Astrocyte (in vitro differentiated cells and primary cell): ENCODE results near the gene RRM1. TPM values are rescaled to one million over a fixed set of nuclear protein-coding genes. Genes with fewer than 3 reads are reported as not detected.

Experiments used
- DNase-seq: peaks from one replicate; pipeline ENCODE4 v3.0.0-alpha.2; 2010; ENCODE audit warnings: low read depth
- FAIRE-seq: peaks from 2 replicates; lab custom pipeline; 2011; peaks lifted over from hg19 to GRCh38; lab: Jason Lieb, UNC
- H2AFZ ChIP-seq: 2 replicates; pipeline ENCODE4 v1.6.0; 2012; ENCODE audit warnings: low read depth, low read length, inconsistent platforms
- H3K27ac ChIP-seq: 2 replicates; pipeline ENCODE4 v1.5.1; 2011; ENCODE audit warnings: low read depth, low read length, inconsistent platforms
- H3K27me3 ChIP-seq: 2 replicates; pipeline ENCODE4 v1.6.0; 2011; ENCODE audit warnings: low read length, inconsistent platforms; ENCODE audit not compliant: insufficient read depth
- H3K36me3 ChIP-seq: 2 replicates; pipeline ENCODE4 v1.5.1; 2011; ENCODE audit warnings: low read length, inconsistent platforms; ENCODE audit not compliant: insufficient read depth
- H3K4me1 ChIP-seq: 2 replicates; pipeline ENCODE4 v1.5.1; 2011; ENCODE audit warnings: low read length, inconsistent platforms; ENCODE audit not compliant: insufficient read depth
- H3K4me2 ChIP-seq: 2 replicates; pipeline ENCODE4 v1.6.0; 2012; ENCODE audit warnings: low read length, inconsistent platforms
- H3K4me3 ChIP-seq: 2 replicates; pipeline ENCODE4 v1.5.1; 2011; ENCODE audit warnings: low read depth, mild to moderate bottlenecking, low read length, inconsistent platforms; ENCODE audit not compliant: insufficient read depth
- H3K79me2 ChIP-seq: 2 replicates; pipeline ENCODE4 v1.6.0; 2012; ENCODE audit warnings: mild to moderate bottlenecking, low read length, inconsistent platforms; ENCODE audit not compliant: insufficient read depth
- H3K9ac ChIP-seq: 2 replicates; pipeline ENCODE4 v1.6.0; 2012; ENCODE audit warnings: mild to moderate bottlenecking, low read length, inconsistent platforms
- H3K9me3 ChIP-seq: 2 replicates; pipeline ENCODE4 v1.5.1; 2012; ENCODE audit warnings: low read depth, mild to moderate bottlenecking, low read length, inconsistent platforms; ENCODE audit not compliant: insufficient read depth
- H4K20me1 ChIP-seq: 2 replicates; pipeline ENCODE4 v1.6.0; 2012; ENCODE audit warnings: low read length, inconsistent platforms; ENCODE audit not compliant: insufficient read depth
- H3K27ac Mint-ChIP-seq: one replicate; pipeline ENCODE4 v1.8.0; 2021; ENCODE audit warnings: mild to moderate bottlenecking, mixed read lengths; ENCODE audit not compliant: unreplicated experiment
- H3K27me3 Mint-ChIP-seq: one replicate; pipeline ENCODE4 v1.8.0; 2021; ENCODE audit warnings: low read depth, mixed read lengths; ENCODE audit not compliant: unreplicated experiment
- H3K36me3 Mint-ChIP-seq: one replicate; pipeline ENCODE4 v1.8.0; 2021; ENCODE audit warnings: low read depth, mixed read lengths; ENCODE audit not compliant: unreplicated experiment
- H3K4me1 Mint-ChIP-seq: one replicate; pipeline ENCODE4 v1.8.0; 2021; ENCODE audit warnings: low read depth, mixed read lengths; ENCODE audit not compliant: unreplicated experiment
- H3K4me3 Mint-ChIP-seq: one replicate; pipeline ENCODE4 v1.8.0; 2021; ENCODE audit warnings: mild to moderate bottlenecking, moderate library complexity, mixed read lengths; ENCODE audit not compliant: unreplicated experiment
- H3K9me3 Mint-ChIP-seq: one replicate; pipeline ENCODE4 v1.8.0; 2021; ENCODE audit warnings: mild to moderate bottlenecking, mixed read lengths; ENCODE audit not compliant: unreplicated experiment
- CTCF ChIP-seq: IDR thresholded peaks from 2 replicates; pipeline ENCODE4 v1.5.1; 2011; ENCODE audit warnings: low read depth, mild to moderate bottlenecking, inconsistent platforms, low read length, moderate library complexity; ENCODE audit not compliant: insufficient read depth
- EZH2 ChIP-seq: IDR thresholded peaks from 2 replicates; pipeline ENCODE4 v1.6.1; 2012; ENCODE audit warnings: mild to moderate bottlenecking, low read length, inconsistent platforms; ENCODE audit not compliant: insufficient read depth
- total RNA-seq: library from RNA; stranded (reverse); gene quantifications from 2 replicates; pipeline ENCODE4 v1.2.1, GENCODE V29; 2021

The RRM1 gene
- total RNA-seq, 1 donor from 2014 or later = 26.2 TPM

DNA sequence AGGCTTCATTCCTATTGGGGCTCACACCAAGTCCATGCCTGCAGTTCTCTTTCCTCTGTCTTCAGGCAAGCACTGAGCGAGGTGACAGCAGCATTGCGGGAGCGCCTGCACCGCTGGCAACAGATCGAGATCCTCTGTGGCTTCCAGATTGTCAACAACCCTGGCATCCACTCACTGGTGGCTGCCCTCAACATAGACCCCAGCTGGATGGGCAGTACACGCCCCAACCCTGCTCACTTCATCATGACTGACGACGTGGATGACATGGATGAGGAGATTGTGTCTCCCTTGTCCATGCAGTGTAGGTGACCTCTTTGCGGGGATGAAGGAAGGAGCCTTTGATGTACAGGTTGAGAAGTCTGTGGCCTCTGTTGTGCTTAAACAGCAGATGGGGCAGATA, 11.4 kb upstream of the RRM1 start:
- FAIRE-seq (no peak), DNase-seq (no peak)
- no peak overlapping the region for H3K27ac ChIP-seq
- no peak overlapping the region for H3K4me2 ChIP-seq
- no peaks in the 10 kb centered on the region for H3K27me3 ChIP-seq
- Mint-ChIP-seq H3K27ac (no peak overlapping the region), H3K4me3 (no peak overlapping the region), H3K4me1 (peaks cover 19% of the 10 kb centered on the region), H3K36me3 (peaks cover 19% of the 10 kb centered on the region), H3K27me3 (no peaks in the 10 kb centered on the region), H3K9me3 (no peaks in the 10 kb centered on the region)
- no peaks in the 10 kb centered on the region for H3K36me3 ChIP-seq
- no peak overlapping the region for H2AFZ ChIP-seq
- peaks cover 8% of the 10 kb centered on the region for H3K4me1 ChIP-seq
- H3K79me2 ChIP-seq = no peaks in the 10 kb centered on the region
- no peak overlapping the region for H3K4me3 ChIP-seq
- H3K9me3 ChIP-seq = no peaks in the 10 kb centered on the region
- H3K9ac ChIP-seq = no peak overlapping the region
- TF ChIP-seq CTCF (no peak), EZH2 (no peak)
- no peaks in the 10 kb centered on the region for H4K20me1 ChIP-seq

- no peak overlapping the region for H2AFZ ChIP-seq
- peaks cover 25% of the 10 kb centered on the region for H3K36me3 Mint-ChIP-seq
- no peaks in the 10 kb centered on the region for H3K9me3 ChIP-seq
- no peak overlapping the region for H3K9ac ChIP-seq
- no peak for TF ChIP-seq EZH2
- no peak for TF ChIP-seq CTCF
- no peaks in the 10 kb centered on the region for H3K36me3 ChIP-seq
- peaks cover 19% of the 10 kb centered on the region for H3K4me1 Mint-ChIP-seq
- FAIRE-seq = no peak
- no peak overlapping the region for H3K4me2 ChIP-seq
- no peak for DNase-seq
- H3K4me1 ChIP-seq = peaks cover 8% of the 10 kb centered on the region
- no peaks in the 10 kb centered on the region for H3K79me2 ChIP-seq
- H3K27ac Mint-ChIP-seq = no peak overlapping the region
- H3K4me3 Mint-ChIP-seq = no peak overlapping the region
- no peaks in the 10 kb centered on the region for H4K20me1 ChIP-seq
- no peaks in the 10 kb centered on the region for H3K27me3 Mint-ChIP-seq
- no peak overlapping the region for H3K27ac ChIP-seq
- H3K4me3 ChIP-seq = no peak overlapping the region
- no peaks in the 10 kb centered on the region for H3K27me3 ChIP-seq
- H3K9me3 Mint-ChIP-seq = no peaks in the 10 kb centered on the region
Measured at GRCh38 chr11:4084406-4085125, 10.0 kb upstream of the RRM1 start.

DNA sequence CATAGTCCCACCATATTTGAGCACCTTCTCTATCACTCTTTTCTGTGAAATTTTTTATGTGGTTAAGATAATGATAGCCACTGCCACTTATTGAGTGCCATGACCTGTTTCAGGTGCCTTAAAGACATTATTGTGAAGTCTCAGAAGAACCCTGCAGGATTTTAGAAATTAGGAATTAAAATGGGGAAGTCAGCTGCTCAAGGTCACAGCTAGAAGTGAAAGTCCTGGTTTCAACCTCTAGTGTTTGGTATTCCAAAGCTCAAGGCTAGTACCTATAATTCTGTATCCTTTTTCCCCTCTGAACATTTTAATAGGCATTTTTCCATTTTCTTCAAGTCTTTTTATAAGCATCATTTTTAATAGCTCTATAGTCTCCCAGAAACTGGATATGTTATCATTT, 9.0 kb upstream of the RRM1 start:
- Histone ChIP-seq H3K36me3 (no peaks in the 10 kb centered on the region), H3K9me3 (no peaks in the 10 kb centered on the region), H3K27me3 (no peaks in the 10 kb centered on the region), H3K27ac (no peak overlapping the region), H4K20me1 (no peaks in the 10 kb centered on the region), H3K4me3 (no peak overlapping the region), H3K9ac (no peak overlapping the region), H3K4me1 (peaks cover 8% of the 10 kb centered on the region), H3K4me2 (no peak overlapping the region), H3K79me2 (no peaks in the 10 kb centered on the region), H2AFZ (no peak overlapping the region)
- no peak for FAIRE-seq
- no peak for TF ChIP-seq EZH2
- TF ChIP-seq CTCF = no peak
- H3K4me3 Mint-ChIP-seq = no peak overlapping the region
- DNase-seq = no peak
- H3K27me3 Mint-ChIP-seq = no peaks in the 10 kb centered on the region
- H3K9me3 Mint-ChIP-seq = no peaks in the 10 kb centered on the region
- peaks cover 19% of the 10 kb centered on the region for H3K4me1 Mint-ChIP-seq
- H3K36me3 Mint-ChIP-seq = peaks cover 26% of the 10 kb centered on the region
- no peak overlapping the region for H3K27ac Mint-ChIP-seq
